Type B pancreatic cell (in vitro differentiated cells): ENCODE results near the gene PRMT3. TPM values are rescaled to one million over a fixed set of nuclear protein-coding genes. Genes with fewer than 3 reads are reported as not detected.
"Not testable (repeated sequence)": the region's sequence is repeated elsewhere in the genome, so short reads cannot be mapped to it uniquely, and the experiment has no call there.

Source experiments
- DNase-seq: peaks from one replicate; pipeline ENCODE4 v3.0.0; 2021; ENCODE audit warnings: mixed read lengths; ENCODE audit not compliant: unreplicated experiment; ENCODE audit errors: extremely low spot score
- H3K27ac Mint-ChIP-seq: 2 replicates; pipeline ENCODE4 v1.8.0; 2021; ENCODE audit warnings: mild to moderate bottlenecking, mixed read lengths
- H3K27me3 Mint-ChIP-seq: 2 replicates; pipeline ENCODE4 v1.8.0; 2021; ENCODE audit warnings: mixed read lengths
- H3K36me3 Mint-ChIP-seq: 2 replicates; pipeline ENCODE4 v1.8.0; 2021; ENCODE audit warnings: mixed read lengths
- H3K4me1 Mint-ChIP-seq: one replicate; pipeline ENCODE4 v1.8.0; 2021; ENCODE audit warnings: mixed read lengths; ENCODE audit not compliant: unreplicated experiment
- H3K4me3 Mint-ChIP-seq: 2 replicates; pipeline ENCODE4 v1.8.0; 2021; ENCODE audit warnings: mild to moderate bottlenecking, mixed read lengths
- H3K9me3 Mint-ChIP-seq: 2 replicates; pipeline ENCODE4 v1.8.0; 2021; ENCODE audit warnings: mixed read lengths
- total RNA-seq: library from RNA; stranded (reverse); gene quantifications from 2 replicates; pipeline ENCODE4 v1.2.1, GENCODE V29; 2021; ENCODE audit warnings: low replicate concordance
- TF ChIP-seq, protein P1 (sequence below): fragments of 200-600 bp; sonication (generic); conservative IDR thresholded peaks from 2 replicates; pipeline ENCODE4 v1.5.0; 2021; ENCODE audit warnings: antibody characterized with exemption, mild to moderate bottlenecking

Gene PRMT3
- total RNA-seq, 1 donor from 2014 or later, result 15.4 TPM

DNA sequence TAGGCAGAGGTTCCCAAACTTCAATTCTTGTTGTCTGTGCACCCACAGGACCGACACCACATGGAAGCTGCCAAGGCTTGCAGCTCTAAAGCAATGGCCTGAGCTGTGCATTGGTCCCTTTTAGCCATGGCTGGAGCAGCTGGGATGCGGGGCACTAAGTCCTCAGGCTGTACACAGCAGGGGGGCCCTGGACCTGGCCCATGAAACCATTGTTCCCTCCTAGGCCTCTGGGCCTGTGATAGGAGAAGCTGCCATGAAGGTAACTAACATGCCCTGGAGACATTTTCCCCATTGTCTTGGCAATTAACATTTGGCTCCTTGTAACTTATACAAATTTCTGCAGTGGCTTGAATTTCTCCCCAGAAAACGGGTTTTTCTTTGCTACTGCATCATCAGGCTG is 168.3 kb downstream of the PRMT3 start:
- Mint-ChIP-seq H3K4me1 (no peaks in the 10 kb centered on the region), H3K4me3 (no peak overlapping the region), H3K27ac (no peak overlapping the region), H3K9me3 (peaks cover 8% of the 10 kb centered on the region), H3K27me3 (no peaks in the 10 kb centered on the region), H3K36me3 (no peaks in the 10 kb centered on the region)
- no peak for DNase-seq
- TF ChIP-seq, protein P1, sequence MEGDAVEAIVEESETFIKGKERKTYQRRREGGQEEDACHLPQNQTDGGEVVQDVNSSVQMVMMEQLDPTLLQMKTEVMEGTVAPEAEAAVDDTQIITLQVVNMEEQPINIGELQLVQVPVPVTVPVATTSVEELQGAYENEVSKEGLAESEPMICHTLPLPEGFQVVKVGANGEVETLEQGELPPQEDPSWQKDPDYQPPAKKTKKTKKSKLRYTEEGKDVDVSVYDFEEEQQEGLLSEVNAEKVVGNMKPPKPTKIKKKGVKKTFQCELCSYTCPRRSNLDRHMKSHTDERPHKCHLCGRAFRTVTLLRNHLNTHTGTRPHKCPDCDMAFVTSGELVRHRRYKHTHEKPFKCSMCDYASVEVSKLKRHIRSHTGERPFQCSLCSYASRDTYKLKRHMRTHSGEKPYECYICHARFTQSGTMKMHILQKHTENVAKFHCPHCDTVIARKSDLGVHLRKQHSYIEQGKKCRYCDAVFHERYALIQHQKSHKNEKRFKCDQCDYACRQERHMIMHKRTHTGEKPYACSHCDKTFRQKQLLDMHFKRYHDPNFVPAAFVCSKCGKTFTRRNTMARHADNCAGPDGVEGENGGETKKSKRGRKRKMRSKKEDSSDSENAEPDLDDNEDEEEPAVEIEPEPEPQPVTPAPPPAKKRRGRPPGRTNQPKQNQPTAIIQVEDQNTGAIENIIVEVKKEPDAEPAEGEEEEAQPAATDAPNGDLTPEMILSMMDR, result no peak

DNA sequence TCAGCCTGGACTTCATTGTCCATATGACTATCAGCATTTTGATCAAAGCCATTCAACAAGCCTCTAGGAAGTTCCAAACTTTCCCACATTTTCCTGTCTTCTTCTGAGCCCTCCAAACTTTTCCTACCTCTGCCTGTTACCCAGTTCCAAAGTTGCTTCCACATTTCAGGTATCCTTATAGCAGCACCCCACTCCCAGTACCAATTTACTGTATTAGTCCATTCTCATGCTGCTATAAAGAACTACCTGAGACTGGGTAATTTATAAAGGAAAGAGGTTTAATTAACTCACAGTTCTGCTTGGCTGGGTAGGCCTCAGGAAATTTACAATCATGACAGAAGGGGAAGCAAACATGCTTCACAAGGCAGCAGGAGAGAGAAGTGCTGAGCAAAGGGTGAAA is 168.9 kb downstream of the PRMT3 start:
- H3K9me3 Mint-ChIP-seq, DNase-seq, H3K27me3 Mint-ChIP-seq, H3K36me3 Mint-ChIP-seq, H3K4me3 Mint-ChIP-seq, H3K27ac Mint-ChIP-seq, H3K4me1 Mint-ChIP-seq: not testable (repeated sequence)

DNA sequence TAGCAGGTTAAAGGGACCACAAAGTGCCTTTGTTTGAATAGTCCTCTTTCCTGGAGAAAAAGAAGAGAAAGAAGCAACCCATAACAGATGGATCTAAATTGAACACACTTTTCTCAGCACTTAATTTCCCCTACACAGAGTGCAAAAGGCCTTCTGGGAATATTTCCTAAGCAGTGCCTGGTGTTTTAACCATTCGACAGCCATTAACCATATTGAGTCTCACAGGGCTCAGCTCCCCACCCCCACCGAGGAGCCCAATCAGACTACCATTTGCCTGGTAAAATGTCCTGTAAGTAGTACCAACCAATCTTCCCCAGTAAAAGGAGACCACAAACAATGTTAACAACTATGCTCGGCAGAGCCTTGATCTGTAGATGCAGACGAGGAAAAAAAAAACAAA is 171.2 kb downstream of the PRMT3 start:
- no peaks in the 10 kb centered on the region for H3K36me3 Mint-ChIP-seq
- no peak overlapping the region for H3K27ac Mint-ChIP-seq

More for the DNA sequence above, 171.2 kb downstream of the PRMT3 start:
- Mint-ChIP-seq H3K4me1 (no peaks in the 10 kb centered on the region), H3K4me3 (no peak overlapping the region), H3K9me3 (peaks cover 8% of the 10 kb centered on the region), H3K27me3 (peaks cover 4% of the 10 kb centered on the region)
- TF ChIP-seq, protein P1, result no peak
- no peak for DNase-seq

Other genes with a start within 250 kb of the PRMT3 start
- gene DBX1, start 227.2 kb upstream of the PRMT3 start, total RNA-seq, result 0.36 TPM in 1 of 2 replicates, not detected in the other
- 15.8 and 40.9 TPM in 2 replicates for gene HTATIP2, start 24.0 kb upstream of the PRMT3 start, total RNA-seq
- gene SLC6A5, start 211.9 kb downstream of the PRMT3 start, total RNA-seq, result not detected in 2 replicates